ENCODE measurements around the gene SYNC. TPM values are rescaled to one million over a fixed set of nuclear protein-coding genes. Genes with fewer than 3 reads are reported as not detected.

Gene SYNC
- total and polyA plus RNA-seq, 9 of the 15 experiments (the other 6 are each of a cell fraction or from before 2014, with no cell fraction given): 0.49 to 1.1 (median 0.87) TPM

DNA sequence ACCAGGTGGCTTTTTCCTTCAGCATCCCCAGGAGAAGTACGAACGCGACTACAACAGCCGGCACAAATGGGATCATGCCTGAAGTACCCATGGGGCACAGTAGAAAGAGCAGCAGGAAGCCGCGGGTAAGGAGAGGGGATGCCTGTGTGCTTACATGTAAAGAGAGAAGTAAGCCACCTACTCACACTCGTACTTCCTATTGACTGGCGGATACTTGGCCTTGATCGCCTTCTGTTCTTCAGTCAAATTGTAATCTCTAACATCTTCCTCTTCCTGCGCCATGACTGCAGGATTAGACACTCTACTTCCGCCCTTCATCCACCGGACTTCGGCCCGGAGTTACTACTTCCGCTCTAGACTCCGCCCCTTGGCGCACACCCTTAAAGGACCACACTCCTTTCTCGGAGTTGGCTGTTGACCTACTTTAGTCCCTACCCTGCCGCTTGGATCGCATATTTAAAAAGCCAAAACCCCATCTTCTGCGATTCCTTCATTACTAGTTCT is 52.3 kb downstream of the SYNC start, which contains the start of gene ZBTB8OS (continued):
- TF ChIP-seq, protein P1, sequence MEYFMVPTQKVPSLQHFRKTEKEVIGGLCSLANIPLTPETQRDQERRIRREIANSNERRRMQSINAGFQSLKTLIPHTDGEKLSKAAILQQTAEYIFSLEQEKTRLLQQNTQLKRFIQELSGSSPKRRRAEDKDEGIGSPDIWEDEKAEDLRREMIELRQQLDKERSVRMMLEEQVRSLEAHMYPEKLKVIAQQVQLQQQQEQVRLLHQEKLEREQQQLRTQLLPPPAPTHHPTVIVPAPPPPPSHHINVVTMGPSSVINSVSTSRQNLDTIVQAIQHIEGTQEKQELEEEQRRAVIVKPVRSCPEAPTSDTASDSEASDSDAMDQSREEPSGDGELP (CRISPR knock-in tag; IDR thresholded peaks at IDR 0.05; ENCODE audit: borderline replicate concordance): no peak
- TF ChIP-seq SRSF7 (optimal IDR thresholded peaks at IDR 0.05; ENCODE audit: low read depth, low read length) (no peak), MTA3 (IDR thresholded peaks at IDR 0.05; ENCODE audit: borderline replicate concordance) (0 out of 2 replicates have a peak, but pooled peaks have one; percentile 11), TAF9B (IDR thresholded peaks at IDR 0.05; ENCODE audit: partially characterized antibody) (peak; percentile 87), ZNF586 (CRISPR knock-in tag; conservative IDR thresholded peaks at IDR 0.05) (no peak), POU5F1 (IDR thresholded peaks at IDR 0.05; ENCODE audit: borderline replicate concordance, low read depth, low read length, partially characterized antibody) (peak; percentile 44), SRSF3 (IDR thresholded peaks at IDR 0.05; ENCODE audit: insufficient read depth, low read length) (no peak), RB1 (IDR thresholded peaks at IDR 0.05; ENCODE audit: low read depth) (peak; percentile 26; the same call in 1 of the 2 replicates), RFX5 (IDR thresholded peaks at IDR 0.05; ENCODE audit: low read depth, low read length) (no peak), KAT7 (CRISPR knock-in tag; IDR thresholded peaks at IDR 0.05; ENCODE audit: borderline replicate concordance) (0 out of 2 replicates have a peak, but pooled peaks have one; percentile 84), ZC3H8 (IDR thresholded peaks at IDR 0.05) (no peak), ZSCAN32 (CRISPR knock-in tag; IDR thresholded peaks at IDR 0.05) (no peak), TFAM (CRISPR knock-in tag; conservative IDR thresholded peaks at IDR 0.05) (no peak), BRCA1 (IDR thresholded peaks at IDR 0.05) (no peak), BRCA1 (CRISPR knock-in tag; IDR thresholded peaks at IDR 0.05) (no peak), MBD2 (IDR thresholded peaks at IDR 0.05; ENCODE audit: borderline replicate concordance, low read depth) (peak; percentile 67), SMARCB1 (IDR thresholded peaks at IDR 0.05; ENCODE audit: insufficient read length, low read depth) (no peak), EP300 (IDR thresholded peaks at IDR 0.05; ENCODE audit: low read length) (peak; percentile 43; the same call in 1 of the 2 replicates)
- TF ChIP-seq, protein P2, sequence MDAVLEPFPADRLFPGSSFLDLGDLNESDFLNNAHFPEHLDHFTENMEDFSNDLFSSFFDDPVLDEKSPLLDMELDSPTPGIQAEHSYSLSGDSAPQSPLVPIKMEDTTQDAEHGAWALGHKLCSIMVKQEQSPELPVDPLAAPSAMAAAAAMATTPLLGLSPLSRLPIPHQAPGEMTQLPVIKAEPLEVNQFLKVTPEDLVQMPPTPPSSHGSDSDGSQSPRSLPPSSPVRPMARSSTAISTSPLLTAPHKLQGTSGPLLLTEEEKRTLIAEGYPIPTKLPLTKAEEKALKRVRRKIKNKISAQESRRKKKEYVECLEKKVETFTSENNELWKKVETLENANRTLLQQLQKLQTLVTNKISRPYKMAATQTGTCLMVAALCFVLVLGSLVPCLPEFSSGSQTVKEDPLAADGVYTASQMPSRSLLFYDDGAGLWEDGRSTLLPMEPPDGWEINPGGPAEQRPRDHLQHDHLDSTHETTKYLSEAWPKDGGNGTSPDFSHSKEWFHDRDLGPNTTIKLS (IDR thresholded peaks at IDR 0.05; ENCODE audit: borderline replicate concordance, low read depth): no peak; the same call in 1 of the 2 replicates
- TF ChIP-seq, protein P3, sequence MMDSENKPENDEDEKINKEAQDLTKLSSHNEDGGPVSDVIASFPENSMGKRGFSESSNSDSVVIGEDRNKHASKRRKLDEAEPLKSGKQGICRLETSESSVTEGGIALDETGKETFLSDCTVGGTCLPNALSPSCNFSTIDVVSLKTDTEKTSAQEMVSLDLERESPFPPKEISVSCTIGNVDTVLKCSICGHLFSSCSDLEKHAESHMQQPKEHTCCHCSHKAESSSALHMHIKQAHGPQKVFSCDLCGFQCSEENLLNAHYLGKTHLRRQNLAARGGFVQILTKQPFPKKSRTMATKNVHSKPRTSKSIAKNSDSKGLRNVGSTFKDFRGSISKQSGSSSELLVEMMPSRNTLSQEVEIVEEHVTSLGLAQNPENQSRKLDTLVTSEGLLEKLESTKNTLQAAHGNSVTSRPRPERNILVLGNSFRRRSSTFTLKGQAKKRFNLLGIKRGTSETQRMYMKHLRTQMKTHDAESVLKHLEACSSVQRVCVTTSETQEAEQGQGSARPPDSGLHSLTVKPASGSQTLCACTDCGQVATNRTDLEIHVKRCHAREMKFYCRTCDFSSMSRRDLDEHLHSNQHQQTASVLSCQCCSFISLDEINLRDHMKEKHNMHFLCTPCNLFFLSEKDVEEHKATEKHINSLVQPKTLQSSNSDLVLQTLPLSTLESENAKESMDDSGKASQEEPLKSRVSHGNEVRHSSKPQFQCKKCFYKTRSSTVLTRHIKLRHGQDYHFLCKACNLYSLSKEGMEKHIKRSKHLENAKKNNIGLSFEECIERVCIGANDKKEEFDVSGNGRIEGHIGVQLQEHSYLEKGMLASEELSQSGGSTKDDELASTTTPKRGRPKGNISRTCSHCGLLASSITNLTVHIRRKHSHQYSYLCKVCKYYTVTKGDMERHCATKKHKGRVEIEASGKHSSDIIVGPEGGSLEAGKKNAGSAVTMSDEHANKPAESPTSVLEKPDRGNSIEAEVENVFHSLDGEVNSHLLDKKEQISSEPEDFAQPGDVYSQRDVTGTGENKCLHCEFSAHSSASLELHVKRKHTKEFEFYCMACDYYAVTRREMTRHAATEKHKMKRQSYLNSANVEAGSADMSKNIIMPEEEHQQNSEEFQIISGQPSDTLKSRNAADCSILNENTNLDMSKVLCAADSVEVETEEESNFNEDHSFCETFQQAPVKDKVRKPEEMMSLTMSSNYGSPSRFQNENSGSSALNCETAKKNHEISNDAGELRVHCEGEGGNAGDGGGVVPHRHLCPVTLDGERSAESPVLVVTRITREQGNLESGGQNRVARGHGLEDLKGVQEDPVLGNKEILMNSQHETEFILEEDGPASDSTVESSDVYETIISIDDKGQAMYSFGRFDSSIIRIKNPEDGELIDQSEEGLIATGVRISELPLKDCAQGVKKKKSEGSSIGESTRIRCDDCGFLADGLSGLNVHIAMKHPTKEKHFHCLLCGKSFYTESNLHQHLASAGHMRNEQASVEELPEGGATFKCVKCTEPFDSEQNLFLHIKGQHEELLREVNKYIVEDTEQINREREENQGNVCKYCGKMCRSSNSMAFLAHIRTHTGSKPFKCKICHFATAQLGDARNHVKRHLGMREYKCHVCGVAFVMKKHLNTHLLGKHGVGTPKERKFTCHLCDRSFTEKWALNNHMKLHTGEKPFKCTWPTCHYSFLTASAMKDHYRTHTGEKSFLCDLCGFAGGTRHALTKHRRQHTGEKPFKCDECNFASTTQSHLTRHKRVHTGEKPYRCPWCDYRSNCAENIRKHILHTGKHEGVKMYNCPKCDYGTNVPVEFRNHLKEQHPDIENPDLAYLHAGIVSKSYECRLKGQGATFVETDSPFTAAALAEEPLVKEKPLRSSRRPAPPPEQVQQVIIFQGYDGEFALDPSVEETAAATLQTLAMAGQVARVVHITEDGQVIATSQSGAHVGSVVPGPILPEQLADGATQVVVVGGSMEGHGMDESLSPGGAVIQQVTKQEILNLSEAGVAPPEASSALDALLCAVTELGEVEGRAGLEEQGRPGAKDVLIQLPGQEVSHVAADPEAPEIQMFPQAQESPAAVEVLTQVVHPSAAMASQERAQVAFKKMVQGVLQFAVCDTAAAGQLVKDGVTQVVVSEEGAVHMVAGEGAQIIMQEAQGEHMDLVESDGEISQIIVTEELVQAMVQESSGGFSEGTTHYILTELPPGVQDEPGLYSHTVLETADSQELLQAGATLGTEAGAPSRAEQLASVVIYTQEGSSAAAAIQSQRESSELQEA (IDR thresholded peaks at IDR 0.05; ENCODE audit: low read depth): no peak

Data from K562 (cell line).